Fibroblast of lung (primary cell): Measurements from ENCODE around the gene NRIP1.

Source experiments
- CTCF ChIP-seq, 2 donors: IDR thresholded peaks in 1 of 2; conservative IDR thresholded peaks in 1 of 2; 1 replicate in 1 of 2; 2 replicates in 1 of 2; pipeline ENCODE4 v1.5.1; 2011 to 2012; ENCODE audit warnings: low read length in 2 of 2, control low read depth in 1 of 2, inconsistent platforms in 1 of 2, low read depth in 1 of 2, mild to moderate bottlenecking in 1 of 2
- EZH2 ChIP-seq: IDR thresholded peaks from 2 replicates; pipeline ENCODE4 v1.5.1; 2012; ENCODE audit warnings: low read length, control low read depth, mild to moderate bottlenecking; ENCODE audit errors: missing control alignments

GRCh38 chr21:15053500-15053899, 11.3 kb downstream of the NRIP1 start:
- no peak for TF ChIP-seq CTCF (conservative IDR thresholded peaks at IDR 0.05 in 1 of 2, IDR thresholded peaks at IDR 0.05 in 1 of 2; ENCODE audit: low read depth in 1 of 2, low read length in 2 of 2)
- TF ChIP-seq EZH2: no peak
